Endometrium (tissue), 2 donors: ENCODE measurements around the gene LRP5.
"Not testable (repeated sequence)": the region's sequence is repeated elsewhere in the genome, so short reads cannot be mapped to it uniquely, and the experiment has no call there.

Experiments used
- FAIRE-seq: peaks from 2 replicates; lab custom pipeline; 2012; peaks lifted over from hg19 to GRCh38; lab: Jason Lieb, UNC
- donor health status: control.
- donor health status: control.

The LRP5 gene

DNA sequence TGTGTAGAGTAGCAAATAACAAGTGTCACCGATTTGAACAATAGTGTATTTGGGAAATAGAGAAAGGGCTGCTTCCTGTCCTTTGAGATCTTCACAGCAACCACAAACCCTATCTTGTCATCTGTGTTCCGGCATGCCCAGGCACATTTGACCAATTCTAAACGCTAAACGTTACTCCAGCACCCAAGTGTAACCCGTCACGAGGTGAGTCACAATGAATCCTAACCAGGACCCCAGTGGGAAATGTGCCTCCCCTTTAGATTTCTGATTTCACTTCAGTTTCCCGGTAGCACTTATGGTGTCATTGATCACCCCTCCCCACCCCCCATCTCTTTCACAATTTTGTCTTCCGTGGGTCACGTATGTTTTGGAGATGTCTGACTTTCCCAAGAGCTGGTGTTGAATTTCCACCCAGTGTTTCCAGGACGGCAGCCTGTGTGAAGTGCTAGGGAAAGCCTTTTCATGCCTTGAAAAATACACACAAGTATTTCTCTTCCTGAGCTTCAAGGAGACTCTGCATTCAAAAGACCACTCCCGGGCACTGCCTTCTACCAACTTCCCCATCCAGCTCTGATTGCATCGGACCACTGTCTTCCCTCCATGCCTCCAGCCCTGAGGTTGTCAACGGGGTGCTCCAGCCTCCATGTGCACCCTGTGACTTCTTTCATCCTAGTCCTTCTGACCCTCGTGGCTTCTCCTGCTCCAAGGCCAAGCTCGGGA is 30.1 kb upstream of the LRP5 start:
- no peak for FAIRE-seq

DNA sequence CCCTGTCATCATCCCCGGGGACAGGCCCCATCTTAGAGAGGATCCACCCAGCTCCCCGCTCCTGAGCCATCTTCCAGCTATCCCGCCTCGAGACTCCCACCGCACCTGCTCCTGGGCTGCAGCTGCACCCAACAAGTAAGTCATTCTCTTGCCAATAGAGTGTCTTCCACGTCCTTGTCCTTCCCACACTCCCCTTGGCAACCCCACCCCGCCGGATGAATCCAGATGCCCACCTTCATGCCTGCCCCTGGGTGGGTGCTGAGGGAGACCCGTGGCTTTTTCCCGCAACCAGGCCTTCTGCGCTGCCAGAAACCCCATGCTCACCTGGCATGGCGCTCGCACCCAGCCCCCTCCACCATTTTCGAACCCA is 29.5 kb upstream of the LRP5 start:
- FAIRE-seq: no peak

DNA sequence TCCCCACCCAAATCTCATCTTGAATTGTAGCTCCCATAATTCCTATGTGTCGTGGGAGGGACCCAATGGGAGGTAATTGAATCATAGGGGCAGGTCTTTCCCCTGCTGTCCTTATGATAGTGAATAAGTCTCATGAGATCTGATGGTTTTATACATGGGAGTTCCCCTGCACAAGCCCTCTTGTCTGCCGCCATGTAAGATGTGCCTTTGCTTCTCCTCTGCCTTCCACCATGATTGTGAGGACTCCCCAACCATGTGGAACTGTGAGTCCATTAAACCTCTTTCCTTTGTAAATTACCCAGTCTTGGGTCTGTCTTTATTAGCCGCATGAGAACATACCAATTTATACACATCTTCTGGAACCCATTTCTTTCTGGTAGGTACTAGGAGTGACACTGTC is 27.8 kb upstream of the LRP5 start:
- FAIRE-seq: not testable (repeated sequence)

DNA sequence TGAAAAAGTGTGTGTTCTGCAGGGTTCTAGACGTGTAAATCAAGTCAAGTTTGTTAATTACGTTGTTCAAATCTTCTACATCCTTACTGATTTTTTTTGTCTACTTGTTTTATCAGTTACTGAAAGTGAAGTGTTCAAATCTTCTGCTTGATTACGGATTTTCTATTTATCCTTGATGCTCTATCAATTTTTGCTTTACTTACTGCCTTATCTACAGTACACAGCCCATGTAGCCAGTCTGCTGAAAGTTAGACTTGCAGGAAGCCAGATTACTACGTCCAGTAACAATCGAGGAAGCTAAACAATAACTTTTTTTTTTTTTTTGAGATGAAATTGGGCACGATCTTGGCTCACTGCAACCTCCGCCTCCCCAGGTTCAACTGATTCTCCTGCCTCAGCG is 25.0 kb upstream of the LRP5 start:
- no peak for FAIRE-seq

DNA sequence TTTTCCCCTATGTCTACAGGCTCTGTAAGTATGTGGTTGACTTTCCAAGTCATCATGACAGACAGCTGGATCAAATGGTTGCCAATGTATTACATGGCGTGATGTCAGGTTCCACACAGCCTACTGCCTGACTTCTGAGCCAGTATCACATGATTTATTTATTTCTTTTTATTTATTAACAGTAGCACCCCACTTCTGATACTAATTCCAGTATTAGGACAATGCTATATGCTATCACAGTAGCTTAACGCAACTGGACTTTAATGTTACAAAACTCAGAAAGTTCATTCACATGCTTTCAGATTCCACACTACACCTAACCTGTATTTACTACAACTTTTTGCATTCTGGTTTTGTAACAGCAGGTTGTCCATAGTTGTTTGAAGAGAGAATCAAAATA is 22.9 kb upstream of the LRP5 start:
- no peak for FAIRE-seq

DNA sequence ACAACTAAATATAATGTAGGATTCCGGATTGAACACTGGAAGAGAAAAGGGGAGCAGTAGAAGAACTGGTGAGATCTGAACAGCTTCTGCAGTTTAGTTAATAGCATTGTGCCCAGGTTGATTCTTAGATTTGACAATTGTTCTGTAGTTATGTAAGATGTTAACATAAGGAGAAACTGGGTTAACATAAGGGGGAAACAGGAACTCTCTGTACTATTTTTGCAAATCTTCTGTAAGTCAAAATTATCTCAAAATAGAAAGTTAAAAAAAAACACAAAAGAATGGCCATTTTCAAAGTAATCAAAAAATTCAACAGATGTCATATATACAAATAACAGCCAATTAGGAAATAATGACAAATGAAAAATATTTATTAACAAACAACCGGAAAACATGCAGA is 18.7 kb upstream of the LRP5 start:
- no peak for FAIRE-seq

DNA sequence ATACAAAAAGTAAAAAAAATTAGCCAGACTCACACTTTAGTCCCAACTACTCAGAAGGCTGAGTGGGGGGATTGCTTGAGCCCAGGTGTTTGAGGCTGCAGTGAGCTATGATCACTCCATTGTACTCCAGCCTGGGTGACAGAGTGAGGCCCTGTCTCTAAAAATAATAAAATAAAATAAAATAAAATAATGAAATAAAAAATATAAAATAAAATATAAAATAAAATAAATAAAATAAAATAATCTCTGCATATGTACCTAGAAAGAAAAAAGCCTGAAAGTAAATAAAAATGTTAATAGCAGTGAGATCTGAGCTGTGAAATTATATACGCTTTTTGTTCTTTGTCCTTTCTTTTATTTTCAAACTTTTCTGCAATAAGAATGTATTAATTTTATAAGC is 17.1 kb upstream of the LRP5 start:
- no peak for FAIRE-seq

DNA sequence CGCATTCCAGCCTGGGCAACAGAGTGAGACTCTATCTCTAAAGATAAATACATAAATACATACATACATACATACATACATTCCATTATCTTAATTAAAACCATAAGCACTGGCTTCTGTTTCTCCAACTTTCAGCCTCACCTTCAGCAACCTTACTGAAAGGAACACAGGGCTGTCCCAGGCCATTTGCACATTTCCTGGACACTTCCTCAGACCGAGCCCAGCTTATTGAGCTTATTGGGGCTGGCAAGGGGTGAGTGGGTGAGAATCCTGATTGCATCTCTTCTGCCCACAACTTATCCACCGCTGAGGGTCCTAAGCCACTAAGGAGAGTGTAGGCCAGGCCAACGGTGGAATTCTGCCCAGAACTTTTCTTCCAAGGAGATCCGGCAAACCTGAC is 16.5 kb upstream of the LRP5 start:
- FAIRE-seq: no peak

DNA sequence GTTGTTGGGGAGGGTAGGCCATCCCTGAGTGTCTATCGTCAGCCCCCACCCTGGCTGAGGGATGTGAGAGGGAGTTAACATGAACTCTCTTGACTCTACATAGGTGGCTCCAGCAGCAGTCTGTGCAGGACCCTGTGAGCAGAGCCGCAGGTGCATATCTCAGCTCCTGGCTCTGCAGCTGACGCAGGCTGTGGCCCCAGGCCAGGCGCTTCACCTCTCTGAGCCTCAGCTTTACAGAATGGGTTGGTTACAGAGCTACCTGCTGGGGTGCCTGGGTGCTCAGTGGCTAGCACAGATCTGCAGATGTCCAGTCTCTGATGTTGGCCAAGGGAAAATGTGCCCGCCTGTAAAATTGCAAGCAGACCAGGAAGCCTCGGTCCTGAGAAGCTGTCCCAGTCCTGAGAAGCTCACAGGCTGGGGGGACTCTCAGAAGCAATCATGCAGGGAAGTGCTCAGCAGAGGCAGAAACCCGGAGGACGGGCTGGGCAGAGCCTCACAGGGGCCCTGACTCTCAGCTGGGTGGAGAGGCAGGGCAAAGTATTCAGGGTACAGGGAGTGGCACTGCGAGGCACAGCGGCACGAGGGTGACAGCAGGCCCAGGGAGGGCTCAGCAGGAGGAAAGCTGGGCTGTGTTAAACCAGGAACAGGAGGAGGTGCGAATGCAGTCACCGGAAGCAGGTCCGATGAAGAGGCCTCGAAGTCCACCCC is 15.9 kb upstream of the LRP5 start:
- FAIRE-seq: no peak

DNA sequence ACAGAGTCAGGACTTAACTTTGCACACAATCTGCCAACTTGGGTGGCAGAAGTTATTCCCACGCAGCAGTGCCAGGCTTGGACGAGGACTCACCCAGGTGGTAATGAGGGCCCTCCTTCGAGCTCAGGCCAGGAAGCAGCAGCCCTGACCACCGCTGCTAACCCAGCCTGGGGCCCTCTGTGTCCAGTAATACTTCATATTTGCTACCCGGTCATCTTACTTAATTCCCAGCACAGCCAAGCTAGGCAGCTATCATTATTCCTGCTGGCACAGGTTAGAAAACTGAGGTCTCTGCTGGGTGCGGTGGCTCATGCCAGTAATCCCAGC is 15.4 kb upstream of the LRP5 start:
- FAIRE-seq: no peak

DNA sequence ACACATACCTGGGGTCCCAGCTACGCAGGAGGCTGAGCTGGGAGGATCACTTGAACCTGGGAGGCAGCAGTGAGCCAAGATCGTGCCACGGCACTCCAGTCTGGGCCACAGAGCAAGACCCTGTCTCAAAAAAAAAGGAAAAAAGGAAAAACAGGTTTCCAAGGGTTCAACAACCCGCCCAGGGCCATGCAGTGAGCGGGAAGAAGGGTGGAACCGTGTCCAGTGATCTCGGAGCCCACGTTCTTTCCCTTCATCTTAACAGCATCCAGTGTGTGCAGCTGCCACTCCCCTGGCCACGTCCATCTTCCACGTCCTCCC is 14.9 kb upstream of the LRP5 start:
- no peak for FAIRE-seq

DNA sequence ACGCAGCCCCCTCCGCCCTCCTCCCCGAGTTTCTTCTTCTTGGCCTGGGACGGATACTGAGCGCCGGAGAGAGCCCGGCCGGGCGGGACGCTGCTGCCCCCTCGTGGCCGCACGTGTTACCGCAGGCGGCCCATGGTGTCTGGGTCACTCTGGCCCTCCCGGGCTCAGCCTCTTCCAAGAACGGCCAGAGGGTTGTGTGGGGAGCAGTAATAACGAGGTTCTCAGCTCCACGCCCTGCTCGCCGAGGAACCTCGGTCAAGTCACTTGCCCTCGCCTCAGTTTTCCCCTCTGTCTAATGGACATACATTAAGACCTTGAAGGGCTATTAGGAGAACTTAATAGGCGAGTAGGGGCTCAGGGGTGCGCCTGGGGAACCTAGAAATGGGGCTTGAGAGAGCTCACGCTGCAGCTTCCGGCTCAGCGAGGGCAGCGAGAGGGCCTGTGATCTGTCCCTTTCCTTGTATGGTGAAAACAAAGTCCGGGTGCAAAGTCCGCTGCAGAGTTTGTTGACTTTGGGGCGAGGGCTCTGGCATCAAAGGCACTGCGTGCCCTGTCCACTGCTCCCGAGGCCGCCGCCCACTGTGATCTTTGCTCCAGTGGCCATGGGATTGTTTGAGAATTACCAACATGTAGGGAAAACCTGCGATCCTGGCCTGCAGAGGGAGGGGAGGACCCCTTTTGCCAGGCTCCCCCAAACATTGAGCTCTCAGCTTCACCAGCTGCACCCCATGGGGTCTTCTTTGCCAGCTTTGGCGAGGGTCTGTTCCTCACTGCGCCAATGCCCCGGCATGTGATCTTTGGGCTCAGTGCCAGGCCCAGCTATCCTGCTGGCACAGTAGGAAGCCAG is 14.4 kb upstream of the LRP5 start:
- FAIRE-seq: no peak

DNA sequence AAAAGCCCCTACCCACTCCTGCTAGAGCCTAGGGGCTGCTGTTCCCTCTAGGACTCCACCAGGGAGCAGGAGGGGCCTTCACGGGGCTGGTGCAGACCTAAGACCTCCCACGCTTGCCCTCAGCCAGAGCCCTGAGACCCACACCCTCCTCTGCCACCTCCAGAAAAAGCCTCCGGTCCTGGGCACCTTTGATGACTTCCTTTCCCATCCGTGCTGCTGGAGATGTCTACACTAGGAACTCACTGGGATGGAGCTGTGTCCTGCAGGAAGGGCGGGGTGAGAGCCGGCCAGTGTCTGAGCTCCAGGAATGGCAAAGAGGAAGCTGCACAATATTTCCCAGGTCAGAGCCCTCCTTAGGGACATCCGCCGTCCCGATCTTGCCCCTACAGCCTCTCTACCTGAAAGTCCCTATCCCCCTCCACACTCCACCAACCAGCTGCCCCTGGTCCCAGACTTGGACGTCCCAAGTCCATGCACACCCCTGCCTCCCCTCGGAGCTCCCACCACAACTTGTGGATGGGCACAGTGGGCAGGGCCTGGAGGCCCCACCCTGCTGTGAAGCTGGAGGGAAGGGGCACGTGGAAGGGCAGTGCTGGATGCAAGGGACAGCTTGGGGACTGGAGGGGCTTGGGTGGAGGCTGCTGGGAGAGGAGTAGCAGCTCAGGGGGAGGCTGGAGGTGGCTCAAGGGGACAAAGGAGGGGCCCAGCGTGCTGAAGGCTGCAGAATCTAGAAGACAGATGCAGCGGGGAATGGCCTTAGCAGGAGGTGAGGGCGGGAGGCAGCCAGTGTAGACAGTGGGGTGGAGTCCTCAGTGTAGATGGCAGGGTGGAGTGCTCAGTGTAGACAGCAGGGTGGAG is 13.5 kb upstream of the LRP5 start:
- FAIRE-seq: no peak

DNA sequence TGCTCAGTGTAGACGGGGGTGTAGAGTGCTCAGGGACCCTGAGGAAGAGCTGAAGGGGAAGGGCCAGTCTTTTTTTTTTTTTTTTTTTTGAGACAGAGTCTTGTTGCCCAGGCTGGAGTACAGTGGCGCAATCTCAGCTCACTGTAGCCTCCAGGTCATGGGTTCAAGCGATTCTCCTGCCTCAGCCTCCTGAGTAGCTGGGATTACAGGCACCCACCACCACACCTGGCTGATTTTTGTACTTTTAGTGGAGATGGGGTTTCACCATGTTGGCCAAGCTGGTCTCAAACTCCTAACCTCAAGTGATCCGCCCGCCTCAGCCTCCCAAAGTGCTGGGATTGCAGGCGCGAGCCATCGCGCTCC is 12.9 kb upstream of the LRP5 start:
- not testable (repeated sequence) for FAIRE-seq

DNA sequence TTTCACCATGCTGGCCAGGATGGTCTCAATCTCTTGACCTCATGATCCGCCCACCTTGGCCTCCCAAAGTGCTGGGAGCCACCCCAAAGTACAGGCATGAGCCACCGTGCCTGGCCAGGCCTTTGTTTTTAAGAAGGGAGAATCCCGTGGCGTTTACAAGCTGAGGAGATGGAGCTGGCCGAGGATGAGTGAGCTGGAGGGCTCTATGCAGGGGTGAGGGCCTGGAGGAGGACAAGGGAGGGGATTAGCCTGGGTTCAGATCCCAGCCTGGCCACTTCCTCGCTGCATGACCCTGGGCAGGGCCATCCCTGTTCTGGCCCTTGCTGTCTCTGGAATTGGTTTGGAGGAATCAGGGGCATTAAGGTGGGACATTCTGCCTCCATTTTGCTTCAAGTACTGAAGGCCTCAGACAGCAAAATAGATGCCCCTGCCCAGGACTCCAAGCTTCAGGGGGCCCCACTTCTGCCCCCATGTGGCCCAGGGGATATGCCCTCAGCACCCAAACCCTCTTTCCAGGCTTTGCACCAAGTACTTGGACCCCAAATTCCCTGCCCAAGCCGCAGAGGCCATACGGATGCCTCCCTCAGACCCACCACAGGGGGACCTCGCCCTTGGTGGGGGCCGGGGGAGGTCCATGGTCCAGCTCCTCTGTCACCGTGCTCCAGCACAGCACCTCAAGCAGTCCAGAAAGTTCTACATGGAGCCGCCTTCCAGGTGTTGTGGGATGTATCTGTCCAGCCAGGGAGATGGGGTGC is 12.1 kb upstream of the LRP5 start:
- FAIRE-seq: no peak

DNA sequence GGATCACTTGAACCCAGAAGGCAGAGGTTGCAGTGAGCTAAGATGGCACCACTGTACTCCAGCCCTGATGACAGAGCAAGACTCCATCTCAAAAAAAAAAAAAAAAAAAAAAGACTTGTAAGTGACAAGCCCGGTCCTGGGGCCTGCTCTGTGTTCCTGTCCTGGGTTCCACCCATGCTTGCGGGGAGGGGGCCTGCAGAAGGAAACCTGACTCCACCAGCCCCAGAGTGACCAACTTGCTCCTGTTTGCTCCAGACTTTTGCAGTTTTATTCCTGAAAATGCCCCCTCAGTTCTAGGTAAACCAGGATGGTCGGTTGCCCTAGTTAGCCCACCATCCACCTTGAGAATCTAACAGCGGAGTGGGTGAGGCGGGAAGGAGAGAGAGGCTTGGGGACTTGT is 10.1 kb upstream of the LRP5 start:
- FAIRE-seq: no peak

DNA sequence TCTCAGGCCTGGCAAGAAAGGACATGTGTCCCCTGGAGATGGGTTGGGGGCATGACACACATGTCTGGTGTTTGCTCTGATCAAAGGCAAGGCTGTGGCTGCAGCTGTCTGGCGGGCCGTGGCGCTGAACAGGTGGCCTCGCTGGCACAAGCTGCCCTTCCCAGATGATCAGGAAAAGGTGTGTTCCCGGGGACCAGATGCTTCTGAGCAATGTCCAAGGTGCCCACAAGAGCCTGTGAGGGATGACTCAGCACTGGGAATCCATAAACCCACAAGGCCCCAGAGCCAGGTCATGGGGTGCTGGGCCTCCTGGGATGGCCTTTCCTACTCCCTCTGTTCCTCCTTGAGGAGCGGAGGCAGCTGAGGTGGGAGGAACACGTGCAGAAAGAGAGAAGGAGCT is 9.7 kb upstream of the LRP5 start:
- no peak for FAIRE-seq

DNA sequence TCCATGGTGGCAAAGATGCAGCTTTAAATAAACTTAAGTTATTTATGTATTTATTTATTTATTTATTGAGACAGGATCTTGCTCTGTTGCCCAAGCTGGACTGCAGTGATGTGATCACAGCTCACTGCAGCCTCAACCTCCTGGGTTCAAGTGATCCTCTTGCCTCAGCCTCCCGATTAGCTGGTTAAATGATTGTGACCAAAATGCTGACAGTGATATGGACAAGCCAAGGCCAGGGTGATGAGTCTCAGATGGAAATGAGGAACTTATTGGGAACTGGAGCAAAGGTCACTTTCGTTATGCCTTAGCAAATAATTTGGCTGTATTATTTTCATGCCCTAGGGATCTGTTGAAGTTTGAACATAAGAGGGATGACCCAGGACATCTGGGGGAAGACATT is 9.3 kb upstream of the LRP5 start:
- FAIRE-seq: no peak

DNA sequence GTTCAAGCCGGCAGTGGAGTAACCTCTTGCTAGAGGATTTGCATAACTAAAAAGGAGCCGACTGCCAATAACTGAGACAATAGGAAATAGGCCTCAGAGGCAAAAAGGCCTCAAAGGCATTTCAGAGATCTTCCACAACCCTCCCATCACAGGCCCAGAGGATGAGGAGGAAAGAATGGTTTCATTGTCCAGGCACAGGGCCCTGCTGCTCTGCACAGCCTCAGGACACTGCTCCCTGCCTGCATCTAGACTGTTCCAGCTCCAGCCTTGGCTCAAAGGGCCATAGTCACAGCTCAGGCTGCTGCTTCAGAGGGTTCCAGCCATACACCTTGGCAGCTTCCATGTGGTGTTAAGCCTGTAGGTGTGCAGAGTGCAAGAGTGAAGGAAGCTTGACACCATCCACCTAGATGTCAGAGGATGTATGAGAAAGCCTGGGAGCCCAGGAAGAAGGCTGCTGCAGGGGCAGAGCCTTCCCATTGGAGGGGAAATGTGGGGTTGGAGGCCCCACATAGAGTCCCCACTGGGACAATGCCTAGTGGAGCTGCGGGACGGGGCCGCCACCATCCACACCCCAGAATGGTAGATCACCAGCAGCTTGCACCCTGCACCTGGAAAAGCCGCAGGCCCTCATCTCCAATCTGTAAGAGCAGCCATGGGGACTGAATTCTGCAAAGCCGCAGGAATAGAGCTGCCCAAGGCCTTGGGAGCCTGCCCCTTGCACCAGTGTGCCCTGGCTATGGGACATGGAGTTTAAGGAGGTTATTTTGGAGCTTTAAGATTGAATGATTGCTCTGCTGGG is 8.2 kb upstream of the LRP5 start:
- no peak for FAIRE-seq

DNA sequence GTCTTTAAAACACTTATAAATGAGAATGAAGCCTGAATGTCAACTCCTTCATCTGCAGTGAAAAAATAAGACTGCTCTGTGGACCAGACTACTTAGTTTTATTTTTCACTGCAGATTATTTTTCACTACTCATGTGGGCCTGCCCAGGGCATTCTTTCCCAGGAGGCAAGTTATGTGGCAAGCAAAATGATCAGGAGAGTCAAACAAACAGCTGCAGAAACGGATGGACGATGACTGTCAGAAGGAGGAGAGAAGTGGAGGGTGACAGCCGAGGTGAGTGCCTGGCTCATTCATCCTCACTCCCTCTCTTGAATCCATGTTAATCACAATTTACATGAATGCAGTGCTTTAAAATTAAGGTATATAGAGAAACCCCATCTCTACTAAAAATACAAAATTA is 5.8 kb upstream of the LRP5 start:
- no peak for FAIRE-seq

DNA sequence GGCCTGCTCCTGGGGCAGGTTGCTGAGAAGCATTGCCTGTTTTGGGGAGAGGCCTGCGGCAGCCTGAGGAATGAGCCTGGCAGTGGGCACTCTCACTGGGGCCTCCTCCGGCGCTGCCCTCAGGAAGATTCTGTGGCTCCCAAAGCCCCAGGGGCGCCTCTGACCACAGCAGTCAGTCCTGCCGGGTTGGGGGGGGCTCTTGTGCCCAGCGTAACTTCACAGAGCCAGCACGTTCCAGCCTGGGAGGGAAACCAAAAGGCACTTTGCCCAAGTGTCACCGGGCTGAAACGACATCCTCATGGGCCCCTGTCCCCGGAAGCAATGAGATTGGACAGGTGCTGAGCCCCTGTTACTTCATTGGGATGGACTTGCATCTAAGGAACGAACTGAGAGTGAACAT is 4.3 kb upstream of the LRP5 start:
- no peak for FAIRE-seq
